ENCODE measurements around the gene EXOC3L4.

The EXOC3L4 gene

DNA sequence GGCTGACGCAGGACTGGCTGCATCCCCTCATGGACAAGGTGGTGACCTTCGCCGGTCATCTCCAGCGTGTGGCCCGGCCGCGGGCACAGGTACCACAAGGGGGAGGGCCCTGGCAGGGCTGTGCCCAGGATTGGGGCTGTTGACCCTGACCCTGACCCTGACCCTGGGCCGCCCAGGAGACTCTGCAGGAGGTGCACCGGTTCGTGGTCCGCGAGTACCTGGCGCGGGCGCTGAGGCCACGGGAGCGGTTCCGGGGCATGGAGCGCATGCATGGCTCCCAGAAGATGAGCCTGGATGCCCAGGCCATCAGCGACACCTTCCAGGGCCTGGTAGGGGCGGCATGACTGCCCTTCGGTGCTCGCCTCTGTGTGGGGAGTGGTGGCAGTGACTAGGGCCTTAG lies 12.9 kb downstream of the EXOC3L4 start:
- Histone ChIP-seq H4K8ac (ENCODE audit: low read length) (no peak overlapping the region), H4K91ac (ENCODE audit: low read length) (no peak overlapping the region), H3K36me3 (ENCODE audit: control insufficient read depth in 1 of 2, insufficient read depth in 2 of 2, low read depth in 1 of 2, low read length in 2 of 2) (no peaks in the 10 kb centered on the region), H2BK15ac (ENCODE audit: low read depth, poor library complexity, severe bottlenecking) (no peak overlapping the region), H2AFZ (ENCODE audit: low read depth, low read length) (no peak overlapping the region), H3K4ac (ENCODE audit: low read depth in 1 of 2, low read length in 2 of 2) (no peak overlapping the region), H3K9me3 (ENCODE audit: control insufficient read depth, low read length) (no peaks in the 10 kb centered on the region), H2AK5ac (ENCODE audit: low read length, severe bottlenecking) (no peak overlapping the region), H3K4me2 (ENCODE audit: low read length, poor library complexity, severe bottlenecking) (no peak overlapping the region), H2BK5ac (ENCODE audit: low read depth, low read length, poor library complexity, severe bottlenecking) (no peak overlapping the region), H2BK12ac (ENCODE audit: low read length in 2 of 2) (peak overlapping the region in 1 of 2 experiments; percentile 25), H2BK120ac (ENCODE audit: low read depth, low read length) (no peak overlapping the region), H3K4me3 (ENCODE audit: insufficient read depth in 1 of 2, low read depth in 1 of 2, low read length in 2 of 2) (no peak overlapping the region), H3K18ac (ENCODE audit: low read depth in 1 of 2, low read length in 2 of 2) (no peak overlapping the region), H3K9ac (ENCODE audit: low read length) (no peak overlapping the region), H3K23ac (ENCODE audit: low read length in 2 of 2) (no peak overlapping the region), H3K27me3 (ENCODE audit: control insufficient read depth in 1 of 2, insufficient read depth in 1 of 2, low read length in 2 of 2) (peaks cover 0 to 20% of the 10 kb centered on the region in 2 experiments), H3K4me1 (ENCODE audit: control insufficient read depth, insufficient read depth, low read depth, low read length) (peaks cover 55% of the 10 kb centered on the region), H3K79me1 (replicated peaks; ENCODE audit: low read length, poor library complexity, severe bottlenecking) (no peaks in the 10 kb centered on the region), H3K27ac (ENCODE audit: low read length, poor library complexity, severe bottlenecking) (no peak overlapping the region), H3K14ac (ENCODE audit: low read length in 2 of 2) (no peak overlapping the region)
- 97% methylated on average over 23 of the region's 23 CpGs for whole genome bisulfite sequencing
- no peak for DNase-seq

DNA sequence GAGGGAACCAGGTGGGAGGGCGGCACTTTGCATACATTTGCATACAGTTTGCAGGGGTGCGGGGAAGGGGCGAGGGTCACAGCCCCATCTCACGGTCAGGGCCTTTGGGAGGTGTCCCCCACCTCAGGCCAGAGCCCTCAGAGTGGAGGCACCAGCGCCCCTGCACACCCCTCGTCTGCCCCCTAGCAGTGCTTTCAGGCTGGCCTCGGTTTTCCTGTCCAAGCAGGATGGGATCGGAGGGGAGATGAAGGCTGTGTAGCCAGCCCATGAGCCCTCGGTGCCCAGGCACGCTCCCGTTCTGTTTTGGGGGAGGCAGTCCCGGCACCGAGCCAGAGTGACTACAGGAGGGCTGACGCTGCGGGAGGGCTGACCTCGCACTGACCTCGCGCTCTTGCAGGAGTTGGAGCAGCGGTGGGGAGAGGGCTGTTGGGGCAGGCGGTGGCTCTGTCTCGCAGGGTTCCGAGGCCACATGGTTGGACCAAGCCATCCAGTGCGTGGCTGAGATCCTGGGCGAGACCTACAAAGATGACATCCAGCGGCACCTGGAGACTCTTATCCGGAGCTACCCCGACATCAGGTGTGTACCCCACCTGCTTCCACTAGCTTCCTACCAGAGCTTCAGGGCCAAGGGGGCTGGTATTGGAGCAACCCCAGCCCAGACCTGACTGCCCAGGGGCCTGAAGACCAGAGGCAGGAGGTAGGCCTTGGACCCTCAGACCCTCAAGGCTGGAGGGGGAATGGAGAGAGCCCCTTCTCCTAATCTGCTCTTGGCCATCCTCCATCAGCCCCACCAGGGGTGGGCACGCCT lies 13.6 kb downstream of the EXOC3L4 start:
- H3K4me3 ChIP-seq (ENCODE audit: insufficient read depth in 1 of 2, low read depth in 1 of 2, low read length in 2 of 2), result no peak overlapping the region
- no peaks in the 10 kb centered on the region for H3K36me3 ChIP-seq (ENCODE audit: control insufficient read depth in 1 of 2, insufficient read depth in 2 of 2, low read depth in 1 of 2, low read length in 2 of 2)
- peak overlapping the region; percentile 37 to 46 for H3K4ac ChIP-seq (ENCODE audit: low read depth in 1 of 2, low read length in 2 of 2)
- no peak overlapping the region for H3K23ac ChIP-seq (ENCODE audit: low read length in 2 of 2)
- no peak for DNase-seq
- no peak overlapping the region for H2AFZ ChIP-seq (ENCODE audit: low read depth, low read length)
- 84% methylated on average over 28 of the region's 28 CpGs for WGBS
- peaks cover 61% of the 10 kb centered on the region for H3K4me1 ChIP-seq (ENCODE audit: control insufficient read depth, insufficient read depth, low read depth, low read length)
- H3K9ac ChIP-seq (ENCODE audit: low read length), result peak overlapping the region; percentile 15
- no peaks in the 10 kb centered on the region for H3K9me3 ChIP-seq (ENCODE audit: control insufficient read depth, low read length)
- no peak overlapping the region for H3K14ac ChIP-seq (ENCODE audit: low read length in 2 of 2)
- H3K4me2 ChIP-seq (ENCODE audit: low read length, poor library complexity, severe bottlenecking), result no peak overlapping the region
- H2BK12ac ChIP-seq (ENCODE audit: low read length in 2 of 2), result peak overlapping the region; percentile 4 to 34
- H2BK15ac ChIP-seq (ENCODE audit: low read depth, poor library complexity, severe bottlenecking), result peak overlapping the region; percentile 1
- peak overlapping the region; percentile 5 to 34 for H3K18ac ChIP-seq (ENCODE audit: low read depth in 1 of 2, low read length in 2 of 2)
- H3K27me3 ChIP-seq (ENCODE audit: control insufficient read depth in 1 of 2, insufficient read depth in 1 of 2, low read length in 2 of 2), result peaks cover 0 to 14% of the 10 kb centered on the region in 2 experiments
- peak overlapping the region; percentile 71 for H4K91ac ChIP-seq (ENCODE audit: low read length)
- peak overlapping the region; percentile 19 for H4K8ac ChIP-seq (ENCODE audit: low read length)
- H2AK5ac ChIP-seq (ENCODE audit: low read length, severe bottlenecking), result peak overlapping the region; percentile 95
- no peaks in the 10 kb centered on the region for H3K79me1 ChIP-seq (replicated peaks; ENCODE audit: low read length, poor library complexity, severe bottlenecking)
- H2BK120ac ChIP-seq (ENCODE audit: low read depth, low read length), result peak overlapping the region; percentile 76
- peak overlapping the region; percentile 48 for H3K27ac ChIP-seq (ENCODE audit: low read length, poor library complexity, severe bottlenecking)
- peak overlapping the region; percentile 60 for H2BK5ac ChIP-seq (ENCODE audit: low read depth, low read length, poor library complexity, severe bottlenecking)

DNA sequence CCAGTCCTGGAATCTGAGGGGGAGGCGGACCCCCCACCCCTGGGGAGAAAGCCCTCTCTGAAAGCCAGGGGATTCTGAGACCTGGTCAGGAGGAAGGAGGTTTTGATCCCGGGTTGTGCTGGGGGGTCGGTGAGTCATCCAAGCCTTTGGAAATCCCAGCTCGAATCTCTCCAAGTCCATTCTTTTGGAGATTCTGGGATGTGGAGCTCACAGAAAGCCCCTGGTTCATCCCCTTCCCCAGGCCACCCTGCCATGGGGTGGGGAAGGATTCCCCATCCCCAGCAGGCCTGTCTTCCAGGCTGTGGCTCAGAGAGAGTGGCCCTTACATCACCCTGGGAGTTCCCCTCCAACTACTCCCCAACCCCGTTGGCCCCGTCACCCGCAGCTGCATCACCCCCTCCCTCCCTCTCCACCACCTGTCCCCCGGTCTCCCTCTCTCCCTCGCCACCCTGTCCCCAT lies 14.3 kb downstream of the EXOC3L4 start:
- Histone ChIP-seq H4K8ac (ENCODE audit: low read length) (no peak overlapping the region), H3K14ac (ENCODE audit: low read length in 2 of 2) (no peak overlapping the region), H3K27me3 (ENCODE audit: control insufficient read depth in 1 of 2, insufficient read depth in 1 of 2, low read length in 2 of 2) (peaks cover 0 to 9% of the 10 kb centered on the region in 2 experiments), H2BK15ac (ENCODE audit: low read depth, poor library complexity, severe bottlenecking) (peak overlapping the region; percentile 1), H2AFZ (ENCODE audit: low read depth, low read length) (no peak overlapping the region), H3K79me1 (replicated peaks; ENCODE audit: low read length, poor library complexity, severe bottlenecking) (no peaks in the 10 kb centered on the region), H3K4me2 (ENCODE audit: low read length, poor library complexity, severe bottlenecking) (no peak overlapping the region), H3K27ac (ENCODE audit: low read length, poor library complexity, severe bottlenecking) (peak overlapping the region; percentile 48), H4K91ac (ENCODE audit: low read length) (peak overlapping the region; percentile 85), H3K4me1 (ENCODE audit: control insufficient read depth, insufficient read depth, low read depth, low read length) (peaks cover 66% of the 10 kb centered on the region), H3K4me3 (ENCODE audit: insufficient read depth in 1 of 2, low read depth in 1 of 2, low read length in 2 of 2) (no peak overlapping the region), H3K36me3 (ENCODE audit: control insufficient read depth in 1 of 2, insufficient read depth in 2 of 2, low read depth in 1 of 2, low read length in 2 of 2) (no peaks in the 10 kb centered on the region), H3K9me3 (ENCODE audit: control insufficient read depth, low read length) (no peaks in the 10 kb centered on the region), H2BK5ac (ENCODE audit: low read depth, low read length, poor library complexity, severe bottlenecking) (peak overlapping the region; percentile 60), H2AK5ac (ENCODE audit: low read length, severe bottlenecking) (peak overlapping the region; percentile 95), H3K18ac (ENCODE audit: low read depth in 1 of 2, low read length in 2 of 2) (peak overlapping the region; percentile 5 to 59), H3K4ac (ENCODE audit: low read depth in 1 of 2, low read length in 2 of 2) (peak overlapping the region; percentile 37 to 38), H2BK12ac (ENCODE audit: low read length in 2 of 2) (peak overlapping the region; percentile 34 to 87), H3K23ac (ENCODE audit: low read length in 2 of 2) (no peak overlapping the region), H2BK120ac (ENCODE audit: low read depth, low read length) (peak overlapping the region; percentile 76), H3K9ac (ENCODE audit: low read length) (peak overlapping the region; percentile 15)
- peak; percentile 74 for DNase-seq
- 45% methylated on average over 4 of the region's 9 CpGs for WGBS

All from mesenchymal stem cell (in vitro differentiated cells and primary cell).